ENCODE data around the gene GMPS.

The GMPS gene

GRCh38 chr3:155863072-155863784 lies 7.2 kb upstream of the GMPS start:
- TF ChIP-seq EP300 (IDR thresholded peaks at IDR 0.05; ENCODE audit: borderline replicate concordance) = no peak
- TF ChIP-seq EGR1 (IDR thresholded peaks at IDR 0.05) = no peak

DNA sequence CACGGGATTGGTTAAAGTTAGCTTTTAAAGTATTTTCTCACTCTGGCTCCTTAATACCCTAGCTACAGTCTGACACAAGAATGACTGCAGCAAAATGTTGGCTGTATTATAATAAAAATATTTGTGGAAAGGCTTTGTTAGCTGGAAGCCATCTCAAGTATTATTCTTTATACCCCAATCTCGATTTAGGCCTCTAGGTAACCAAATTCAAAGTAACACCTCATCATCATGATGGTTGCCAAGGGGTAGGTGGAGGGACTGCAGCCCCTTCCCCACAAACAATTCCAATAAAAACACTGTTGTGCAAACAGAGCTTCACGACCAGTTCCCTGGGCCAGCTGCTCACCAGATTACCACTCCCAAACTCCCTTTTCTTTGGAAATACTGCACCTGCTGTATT lies 759 bp upstream of the GMPS start:
- TF ChIP-seq TAF1 (IDR thresholded peaks at IDR 0.05; ENCODE audit: low read depth) = no peak
- no peak for TF ChIP-seq YY1 (IDR thresholded peaks at IDR 0.05; ENCODE audit: low read depth)
- no peak for TF ChIP-seq EP300 (IDR thresholded peaks at IDR 0.05; ENCODE audit: borderline replicate concordance)
- TF ChIP-seq TCF12 (IDR thresholded peaks at IDR 0.05; ENCODE audit: low read depth) = no peak
- no peak for TF ChIP-seq ZBTB7A (IDR thresholded peaks at IDR 0.05; ENCODE audit: low read depth)
- TF ChIP-seq CEBPB (IDR thresholded peaks at IDR 0.05) = no peak
- TF ChIP-seq, protein P1, sequence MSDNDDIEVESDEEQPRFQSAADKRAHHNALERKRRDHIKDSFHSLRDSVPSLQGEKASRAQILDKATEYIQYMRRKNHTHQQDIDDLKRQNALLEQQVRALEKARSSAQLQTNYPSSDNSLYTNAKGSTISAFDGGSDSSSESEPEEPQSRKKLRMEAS (IDR thresholded peaks at IDR 0.05) = no peak
- no peak for TF ChIP-seq REST (IDR thresholded peaks at IDR 0.05; ENCODE audit: low read depth)
- no peak for TF ChIP-seq NFIC (IDR thresholded peaks at IDR 0.05)
- TF ChIP-seq CREB1 (IDR thresholded peaks at IDR 0.05; ENCODE audit: low read depth) = no peak
- no peak for TF ChIP-seq EGR1 (IDR thresholded peaks at IDR 0.05)
- no peak for TF ChIP-seq USF1 (IDR thresholded peaks at IDR 0.05)
- no peak for TF ChIP-seq RAD21 (IDR thresholded peaks at IDR 0.05; ENCODE audit: low read depth)
- no peak for TF ChIP-seq TEAD4 (IDR thresholded peaks at IDR 0.05)
- no peak for TF ChIP-seq FOXM1 (IDR thresholded peaks at IDR 0.05; ENCODE audit: borderline replicate concordance, low read depth)

DNA sequence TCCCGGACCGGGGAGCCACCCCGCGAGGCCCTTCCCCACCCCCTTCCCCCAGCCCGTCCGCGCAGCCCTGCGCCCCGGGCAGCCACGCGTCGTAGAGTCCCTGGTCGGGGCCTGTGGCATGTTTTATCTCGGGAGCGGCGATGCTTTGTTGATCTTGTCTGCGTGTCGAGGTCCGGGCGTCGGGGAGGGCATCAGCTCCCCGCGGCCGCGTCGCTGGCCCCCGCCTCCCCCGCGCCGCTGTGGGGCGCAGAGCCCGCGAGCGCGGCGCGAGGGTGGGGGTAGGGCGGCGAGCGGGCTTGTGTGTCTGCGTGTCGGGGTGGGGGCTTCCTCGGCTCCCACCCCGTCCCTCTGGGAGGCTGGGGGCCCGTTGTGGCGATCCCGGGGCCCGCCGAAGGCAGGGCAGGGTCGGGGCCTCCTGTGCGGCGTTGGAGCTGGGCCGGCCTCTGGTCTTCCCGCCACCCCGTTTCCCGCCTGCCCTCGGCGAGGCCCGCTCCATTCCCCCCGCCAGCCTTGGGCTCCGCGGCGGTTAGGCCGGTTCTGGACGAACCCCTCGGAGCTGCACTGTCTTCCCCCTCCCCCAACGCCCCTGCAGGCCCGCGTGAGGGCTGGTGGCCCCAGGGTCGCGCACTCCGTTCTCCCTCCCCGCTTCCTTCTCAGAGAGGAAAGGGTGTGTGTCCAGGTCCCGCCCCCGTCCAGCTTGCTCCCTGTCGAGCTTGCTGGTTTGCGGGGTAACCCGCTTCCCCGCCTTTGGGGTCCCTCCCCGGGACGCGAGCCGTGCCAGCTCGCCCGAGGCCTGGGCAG lies 695 bp downstream of the GMPS start:
- no peak for TF ChIP-seq TCF12 (IDR thresholded peaks at IDR 0.05; ENCODE audit: low read depth)
- TF ChIP-seq TAF1 (IDR thresholded peaks at IDR 0.05; ENCODE audit: low read depth) = peak; percentile 44
- TF ChIP-seq, protein P1 (IDR thresholded peaks at IDR 0.05) = peak; percentile 24; the same call in 1 of the 2 replicates
- peak; percentile 52; the same call in 1 of the 2 replicates for TF ChIP-seq ZBTB7A (IDR thresholded peaks at IDR 0.05; ENCODE audit: low read depth)

DNA sequence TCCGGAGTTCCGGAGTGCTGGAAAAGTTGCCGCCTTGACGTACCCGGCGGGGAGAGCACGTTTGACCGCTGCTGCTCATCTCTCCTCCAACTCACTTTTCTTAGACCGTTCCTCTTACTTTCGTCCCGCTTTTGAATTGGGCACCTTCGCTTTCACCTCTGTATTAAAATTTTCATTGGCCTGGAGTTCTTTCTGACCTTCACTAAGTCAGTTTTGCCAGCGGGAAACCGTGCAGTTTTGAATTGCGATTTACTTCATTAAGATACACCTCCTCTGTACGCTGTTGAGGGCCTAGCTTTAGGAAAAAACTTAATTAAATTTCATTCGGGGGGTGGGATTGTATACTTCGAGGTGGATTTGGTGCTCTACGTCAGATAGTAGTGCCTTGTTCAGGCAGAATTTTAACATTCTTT lies 1.3 kb downstream of the GMPS start:
- TF ChIP-seq CREB1 (IDR thresholded peaks at IDR 0.05; ENCODE audit: low read depth) (no peak), FOXM1 (IDR thresholded peaks at IDR 0.05; ENCODE audit: borderline replicate concordance, low read depth) (no peak), TEAD4 (IDR thresholded peaks at IDR 0.05) (no peak), CEBPB (IDR thresholded peaks at IDR 0.05) (no peak), EGR1 (IDR thresholded peaks at IDR 0.05) (no peak), YY1 (IDR thresholded peaks at IDR 0.05; ENCODE audit: low read depth) (no peak), NFIC (IDR thresholded peaks at IDR 0.05) (no peak), ZBTB7A (IDR thresholded peaks at IDR 0.05; ENCODE audit: low read depth) (no peak), EP300 (IDR thresholded peaks at IDR 0.05; ENCODE audit: borderline replicate concordance) (no peak), TAF1 (IDR thresholded peaks at IDR 0.05; ENCODE audit: low read depth) (no peak; the same call in 1 of the 2 replicates), REST (IDR thresholded peaks at IDR 0.05; ENCODE audit: low read depth) (no peak), RAD21 (IDR thresholded peaks at IDR 0.05; ENCODE audit: low read depth) (no peak), TCF12 (IDR thresholded peaks at IDR 0.05; ENCODE audit: low read depth) (no peak), USF1 (IDR thresholded peaks at IDR 0.05) (no peak)

GRCh38 chr3:155872904-155873646 lies 2.6 kb downstream of the GMPS start:
- no peak for TF ChIP-seq RAD21 (IDR thresholded peaks at IDR 0.05; ENCODE audit: low read depth)
- TF ChIP-seq CEBPB (IDR thresholded peaks at IDR 0.05) = no peak

Data from Ishikawa (cell line).